HCT116 (cell line): ENCODE measurements around the gene ELAVL3. TPM values are rescaled to one million over a fixed set of nuclear protein-coding genes. Genes with fewer than 3 reads are reported as not detected.

Experiments used
- ATAC-seq: fragments of 200-7000 bp; cut with Tn5 transposase; 2 replicates; pipeline ENCODE4 v1.9.1; 2020; ENCODE audit warnings: mild to moderate bottlenecking, moderate library complexity
- BruUV-seq: library from RNA; stranded (reverse); fragments of 400-500 nt; replicated peaks from 2 replicates; lab custom pipeline; 2021; lab: Mats Ljungman, UMichigan
- CTCF ChIA-PET: fragments of 300-600 bp; sonication (Branson Sonifier 250); formaldehyde crosslinking; loops from one replicate; lab custom pipeline; 2021; ENCODE audit warnings: antibody characterized with exemption; lab: Charles Lee
- POLR2A ChIA-PET: fragments of 300-600, 350-600 bp; sonication (Branson Sonifier 250); formaldehyde crosslinking; loops from one replicate; lab custom pipeline; 2021; ENCODE audit warnings: antibody characterized with exemption; lab: Charles Lee
- RAD21 ChIA-PET, 2 experiments: fragments of 300-600 bp; sonication (Branson Sonifier 250); formaldehyde crosslinking; loops; one replicate each; lab custom pipeline; 2023; ENCODE audit warnings: low total read pairs in 2 of 2; ENCODE audit not compliant: uncharacterized antibody in 2 of 2, unreplicated experiment in 2 of 2, low non-redundant PET in 1 of 2; lab: Charles Lee
- DNase-seq: peaks from one replicate; pipeline ENCODE4 v3.0.0-alpha.2; 2010; ENCODE audit warnings: low read depth, low spot score
- H2AFZ ChIP-seq: fragments of 200-600 bp; shearing (Covaris generic), sonication (generic); 2 replicates; pipeline ENCODE4 v1.6.1; 2017; ENCODE audit warnings: low read depth, mixed run types, mixed read lengths, antibody characterized with exemption, low read length; ENCODE audit not compliant: poor library complexity, severe bottlenecking
- H3K27ac ChIP-seq: 2 replicates; pipeline ENCODE4 v1.5.1; 2012; ENCODE audit warnings: low read depth, low read length
- H3K27me3 ChIP-seq: fragments of 200-600 bp; sonication (generic); 2 replicates; pipeline ENCODE4 v1.6.1; 2016; ENCODE audit warnings: mixed run types, low read length, mixed read lengths; ENCODE audit not compliant: insufficient read depth
- H3K36me3 ChIP-seq, 2 experiments: fragments of 200-500 bp in 1 of 2; fragments of 200-600 bp in 1 of 2; sonication (Bioruptor generic) in 1 of 2; sonication (generic) in 1 of 2; 2 replicates each; pipeline versions ENCODE4 v1.5.1 to v1.6.1; 2014 to 2016; ENCODE audit warnings: low read length in 2 of 2, inconsistent platforms in 1 of 2, mixed read lengths in 1 of 2, mixed run types in 1 of 2; ENCODE audit not compliant: insufficient read depth in 2 of 2, control insufficient read depth in 1 of 2
- H3K4me1 ChIP-seq, 2 experiments: fragments of 200-600 bp in 1 of 2; sonication (generic) in 1 of 2; 2 replicates each; pipeline versions ENCODE4 v1.5.1 to v1.6.1; 2012 to 2017; ENCODE audit warnings: low read length in 2 of 2, inconsistent platforms in 1 of 2, mild to moderate bottlenecking in 1 of 2, mixed read lengths in 1 of 2, mixed run types in 1 of 2, moderate library complexity in 1 of 2; ENCODE audit not compliant: insufficient read depth in 2 of 2, control insufficient read depth in 1 of 2
- H3K4me2 ChIP-seq: fragments of 200-600 bp; sonication (generic); 2 replicates; pipeline ENCODE4 v1.6.1; 2017; ENCODE audit warnings: mixed run types, low read length, mixed read lengths
- H3K4me3 ChIP-seq, 2 experiments: fragments of 200-600 bp in 1 of 2; sonication (generic) in 1 of 2; replicated peaks in 1 of 2; 2 replicates each; pipeline ENCODE4 v1.5.1; 2011 to 2016; ENCODE audit warnings: low read length in 2 of 2, control low read depth in 1 of 2, low read depth in 1 of 2, mild to moderate bottlenecking in 1 of 2, mixed read lengths in 1 of 2, mixed run types in 1 of 2
- H3K79me2 ChIP-seq: fragments of 200-600 bp; sonication (generic); 2 replicates; pipeline ENCODE4 v1.6.1; 2017; ENCODE audit warnings: mild to moderate bottlenecking, mixed run types, low read length, moderate library complexity, mixed read lengths; ENCODE audit not compliant: insufficient read depth
- H3K9ac ChIP-seq: fragments of 200-600 bp; sonication (generic); 2 replicates; pipeline ENCODE4 v1.6.1; 2016; ENCODE audit warnings: low read length, mixed read lengths
- H3K9me2 ChIP-seq: fragments of 200-600 bp; sonication (generic), shearing (Covaris generic); 2 replicates; pipeline ENCODE4 v1.6.1; 2017; ENCODE audit warnings: mixed run types, mild to moderate bottlenecking, moderate library complexity; ENCODE audit not compliant: insufficient read depth
- H3K9me3 ChIP-seq, 2 experiments: fragments of 200-500 bp in 1 of 2; fragments of 200-600 bp in 1 of 2; sonication (Bioruptor generic) in 1 of 2; sonication (generic) in 1 of 2; 2 replicates each; pipeline ENCODE4 v1.6.1; 2014 to 2017; ENCODE audit warnings: low read length in 2 of 2, mixed read lengths in 2 of 2, inconsistent platforms in 1 of 2, low read depth in 1 of 2, mild to moderate bottlenecking in 1 of 2, mixed run types in 1 of 2, moderate library complexity in 1 of 2; ENCODE audit not compliant: control insufficient read depth in 1 of 2, insufficient read depth in 1 of 2
- H4K20me1 ChIP-seq: fragments of 200-600 bp; sonication (generic), shearing (Covaris generic); 2 replicates; pipeline ENCODE4 v1.6.1; 2017; ENCODE audit warnings: mixed run types, mild to moderate bottlenecking, moderate library complexity; ENCODE audit not compliant: insufficient read depth
- EGR1 ChIP-seq: IDR thresholded peaks from 2 replicates; pipeline ENCODE4 v1.6.1; 2012; ENCODE audit warnings: low read depth
- EZH2 ChIP-seq: fragments of 200-600 bp; sonication (generic); IDR thresholded peaks from 2 replicates; pipeline ENCODE4 v1.6.1; 2017; ENCODE audit warnings: antibody characterized with exemption, mixed run types
- FOSL1 ChIP-seq: IDR thresholded peaks from 2 replicates; pipeline ENCODE4 v1.6.1; 2012; ENCODE audit warnings: low read depth
- JUND ChIP-seq: IDR thresholded peaks from 2 replicates; pipeline ENCODE4 v1.6.1; 2012
- POLR2A ChIP-seq: IDR thresholded peaks from 2 replicates; pipeline ENCODE4 v1.7.0; 2011; ENCODE audit warnings: borderline replicate concordance; ENCODE audit not compliant: insufficient read depth, insufficient read length; ENCODE audit errors: extremely low read depth
- POLR2AphosphoS5 ChIP-seq: IDR thresholded peaks from 2 replicates; pipeline ENCODE4 v1.6.1; 2011; ENCODE audit warnings: mild to moderate bottlenecking, low read depth, low read length, moderate library complexity
- RAD21 ChIP-seq: IDR thresholded peaks from 2 replicates; pipeline ENCODE4 v1.6.1; 2012; ENCODE audit warnings: low read depth, mild to moderate bottlenecking
- SRF ChIP-seq: IDR thresholded peaks from 2 replicates; pipeline ENCODE4 v1.6.1; 2012; ENCODE audit warnings: low read depth
- YY1 ChIP-seq: IDR thresholded peaks from 2 replicates; pipeline ENCODE4 v1.6.1; 2011; ENCODE audit warnings: low read length, low read depth, moderate library complexity, mild to moderate bottlenecking; ENCODE audit not compliant: insufficient replicate concordance; ENCODE audit errors: extremely low read depth
- ZNF274 ChIP-seq: fragments of 200-500 bp; sonication (Bioruptor generic); IDR thresholded peaks from 2 replicates; pipeline ENCODE4 v1.6.1; 2014; ENCODE audit warnings: mild to moderate bottlenecking, low read depth, low read length, inconsistent platforms
- intact Hi-C: fragments of 100-400 bp; cut with micrococcal nuclease; formaldehyde crosslinking; loops from 2 replicates; pipeline ENCODE4 v1.10.0; 2022
- total RNA-seq: library from RNA; stranded (reverse); gene quantifications from one replicate; pipeline ENCODE4 v1.2.1, GENCODE V29; 2021; ENCODE audit not compliant: unreplicated experiment
- TF ChIP-seq, protein P1 (sequence below): IDR thresholded peaks from 2 replicates; pipeline ENCODE4 v1.6.1; 2012
- TF ChIP-seq, protein P2 (sequence below), 3 experiments: fragments of 200-600 bp in 1 of 3; sonication (generic) in 1 of 3; IDR thresholded peaks in 2 of 3; conservative IDR thresholded peaks in 1 of 3; 2 replicates each; pipeline ENCODE4 v1.5.1; 2012 to 2017; ENCODE audit warnings: low read depth in 2 of 3, low read length in 2 of 3, antibody characterized with exemption in 1 of 3, borderline replicate concordance in 1 of 3, control low read depth in 1 of 3, mild to moderate bottlenecking in 1 of 3, mixed read lengths in 1 of 3, mixed run types in 1 of 3, moderate library complexity in 1 of 3; ENCODE audit not compliant: insufficient read depth in 1 of 3
- TF ChIP-seq, protein P3 (sequence below): IDR thresholded peaks from 2 replicates; pipeline ENCODE4 v1.6.1; 2012

Gene ELAVL3
- total RNA-seq, 1 experiment from 2014 or later, result 0.05 TPM

DNA sequence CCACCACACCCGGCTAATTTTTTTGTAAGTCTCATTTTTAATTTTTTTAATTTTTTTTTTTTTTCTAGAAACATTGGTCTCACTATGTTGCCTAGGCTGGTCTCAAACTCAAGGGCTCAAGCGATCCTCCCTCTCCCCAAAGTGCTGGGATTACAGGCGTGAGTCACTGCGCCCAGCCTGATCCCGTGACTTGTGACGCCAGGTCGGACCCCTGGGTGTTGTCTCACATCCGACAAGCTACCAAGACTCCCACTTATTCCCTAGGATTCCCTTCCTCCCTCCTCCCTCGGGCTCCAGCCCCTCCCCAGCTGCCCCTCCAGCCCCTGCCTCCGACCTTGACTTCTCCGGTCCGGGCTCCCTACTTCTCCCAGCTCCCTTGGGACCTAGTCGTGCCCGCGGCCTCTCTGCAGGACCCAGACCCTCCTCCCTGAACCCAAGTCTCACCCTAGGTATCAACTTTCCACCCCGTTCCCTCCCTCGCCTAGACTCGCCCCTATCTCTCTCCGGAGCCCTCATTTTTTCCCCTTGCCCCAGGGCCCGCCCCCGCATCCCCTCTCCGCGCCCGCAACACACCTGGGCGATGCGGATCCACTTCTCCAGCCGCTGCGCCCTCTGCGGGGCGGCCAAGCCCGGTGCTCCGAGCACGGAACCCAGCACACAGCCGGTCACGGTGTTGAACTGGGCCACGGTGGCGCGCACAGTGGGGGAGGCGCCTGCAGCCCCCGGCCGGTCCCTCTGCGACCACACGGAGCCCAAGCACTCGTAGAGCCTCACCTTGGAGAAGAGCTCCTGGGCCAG lies 74.8 kb downstream of the ELAVL3 start (continued):
- TF ChIP-seq SRF (no peak), JUND (no peak), ZNF274 (no peak), POLR2AphosphoS5 (no peak), YY1 (no peak)

DNA sequence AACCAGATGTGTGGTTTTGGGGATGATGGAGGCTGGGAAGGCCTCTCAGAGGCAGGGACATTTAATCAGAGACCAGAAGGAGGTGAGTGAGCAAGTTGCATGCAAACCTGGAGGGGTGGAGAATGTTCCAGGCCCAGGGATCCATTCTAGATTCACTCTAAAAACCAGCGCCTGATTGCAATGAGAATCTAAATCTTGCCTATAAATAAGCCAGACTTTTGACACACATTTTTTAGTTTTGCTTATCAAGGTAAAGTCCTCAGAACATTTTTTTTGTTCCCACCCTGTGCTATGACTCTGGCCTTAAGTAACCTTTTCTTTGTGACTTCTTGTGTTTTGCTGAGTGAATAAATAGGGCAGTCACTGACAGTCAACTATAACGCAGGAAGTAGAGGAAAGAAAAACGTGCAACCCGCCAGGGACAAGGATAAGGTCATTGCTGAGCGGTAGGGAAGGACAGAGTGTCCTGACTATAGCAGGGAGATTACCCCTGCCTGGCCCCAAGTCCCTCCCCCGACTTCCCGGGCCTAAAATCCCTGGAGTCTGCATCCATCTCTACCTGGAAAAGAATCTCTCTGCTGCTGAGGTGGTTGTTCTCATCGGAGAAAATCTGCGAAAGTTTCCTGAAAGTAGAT lies 76.1 kb downstream of the ELAVL3 start:
- RAD21 ChIA-PET, result no interaction called here
- no TSS peak for BruUV-seq
- CTCF ChIA-PET, result no interaction called here

More for the DNA sequence above, 76.1 kb downstream of the ELAVL3 start:
- POLR2A ChIA-PET, result no interaction called here
- H3K79me2 ChIP-seq, result no peaks in the 10 kb centered on the region
- no peaks in the 10 kb centered on the region for H3K27me3 ChIP-seq
- no peak overlapping the region for H3K4me2 ChIP-seq
- TF ChIP-seq, protein P1, sequence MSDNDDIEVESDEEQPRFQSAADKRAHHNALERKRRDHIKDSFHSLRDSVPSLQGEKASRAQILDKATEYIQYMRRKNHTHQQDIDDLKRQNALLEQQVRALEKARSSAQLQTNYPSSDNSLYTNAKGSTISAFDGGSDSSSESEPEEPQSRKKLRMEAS, result no peak
- TF ChIP-seq RAD21, result no peak
- no peak for TF ChIP-seq EZH2
- TF ChIP-seq YY1, result no peak
- TF ChIP-seq, protein P2, sequence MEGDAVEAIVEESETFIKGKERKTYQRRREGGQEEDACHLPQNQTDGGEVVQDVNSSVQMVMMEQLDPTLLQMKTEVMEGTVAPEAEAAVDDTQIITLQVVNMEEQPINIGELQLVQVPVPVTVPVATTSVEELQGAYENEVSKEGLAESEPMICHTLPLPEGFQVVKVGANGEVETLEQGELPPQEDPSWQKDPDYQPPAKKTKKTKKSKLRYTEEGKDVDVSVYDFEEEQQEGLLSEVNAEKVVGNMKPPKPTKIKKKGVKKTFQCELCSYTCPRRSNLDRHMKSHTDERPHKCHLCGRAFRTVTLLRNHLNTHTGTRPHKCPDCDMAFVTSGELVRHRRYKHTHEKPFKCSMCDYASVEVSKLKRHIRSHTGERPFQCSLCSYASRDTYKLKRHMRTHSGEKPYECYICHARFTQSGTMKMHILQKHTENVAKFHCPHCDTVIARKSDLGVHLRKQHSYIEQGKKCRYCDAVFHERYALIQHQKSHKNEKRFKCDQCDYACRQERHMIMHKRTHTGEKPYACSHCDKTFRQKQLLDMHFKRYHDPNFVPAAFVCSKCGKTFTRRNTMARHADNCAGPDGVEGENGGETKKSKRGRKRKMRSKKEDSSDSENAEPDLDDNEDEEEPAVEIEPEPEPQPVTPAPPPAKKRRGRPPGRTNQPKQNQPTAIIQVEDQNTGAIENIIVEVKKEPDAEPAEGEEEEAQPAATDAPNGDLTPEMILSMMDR (IDR thresholded peaks at IDR 0.05 in 2 of 3, conservative IDR thresholded peaks at IDR 0.05 in 1 of 3; ENCODE audit: borderline replicate concordance in 1 of 3, insufficient read depth in 1 of 3, low read depth in 2 of 3, low read length in 2 of 3), result no peak
- TF ChIP-seq, protein P3, sequence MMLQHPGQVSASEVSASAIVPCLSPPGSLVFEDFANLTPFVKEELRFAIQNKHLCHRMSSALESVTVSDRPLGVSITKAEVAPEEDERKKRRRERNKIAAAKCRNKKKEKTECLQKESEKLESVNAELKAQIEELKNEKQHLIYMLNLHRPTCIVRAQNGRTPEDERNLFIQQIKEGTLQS, result no peak
- no peak for TF ChIP-seq SRF
- TF ChIP-seq POLR2AphosphoS5, result no peak
- TF ChIP-seq FOSL1, result no peak
- TF ChIP-seq ZNF274, result no peak
- TF ChIP-seq POLR2A, result no peak
- no peak for TF ChIP-seq EGR1
- no peak overlapping the region for H3K4me3 ChIP-seq
- ATAC-seq, result no peak
- H3K9ac ChIP-seq, result no peak overlapping the region
- intact Hi-C loops, result no loop called here
- no peaks in the 10 kb centered on the region for H3K4me1 ChIP-seq
- H3K27ac ChIP-seq, result no peak overlapping the region
- no peaks in the 10 kb centered on the region for H4K20me1 ChIP-seq
- no peaks in the 10 kb centered on the region for H3K9me2 ChIP-seq
- DNase-seq, result no peak
- H2AFZ ChIP-seq, result no peak overlapping the region
- H3K9me3 ChIP-seq, result no peaks in the 10 kb centered on the region
- H3K36me3 ChIP-seq, result peaks cover 17 to 18% of the 10 kb centered on the region in 2 experiments; a peak in 3 of 4 replicates
